DMS153 treated with DMSO at 0.1 percent for 48 hours (cell line): ENCODE results near the gene SPECC1L.

Experiments
- DNase-seq: peaks from one replicate; lab custom pipeline; 2025; ENCODE audit not compliant: unreplicated experiment; lab: John Stamatoyannopoulos, UW

The SPECC1L gene

DNA sequence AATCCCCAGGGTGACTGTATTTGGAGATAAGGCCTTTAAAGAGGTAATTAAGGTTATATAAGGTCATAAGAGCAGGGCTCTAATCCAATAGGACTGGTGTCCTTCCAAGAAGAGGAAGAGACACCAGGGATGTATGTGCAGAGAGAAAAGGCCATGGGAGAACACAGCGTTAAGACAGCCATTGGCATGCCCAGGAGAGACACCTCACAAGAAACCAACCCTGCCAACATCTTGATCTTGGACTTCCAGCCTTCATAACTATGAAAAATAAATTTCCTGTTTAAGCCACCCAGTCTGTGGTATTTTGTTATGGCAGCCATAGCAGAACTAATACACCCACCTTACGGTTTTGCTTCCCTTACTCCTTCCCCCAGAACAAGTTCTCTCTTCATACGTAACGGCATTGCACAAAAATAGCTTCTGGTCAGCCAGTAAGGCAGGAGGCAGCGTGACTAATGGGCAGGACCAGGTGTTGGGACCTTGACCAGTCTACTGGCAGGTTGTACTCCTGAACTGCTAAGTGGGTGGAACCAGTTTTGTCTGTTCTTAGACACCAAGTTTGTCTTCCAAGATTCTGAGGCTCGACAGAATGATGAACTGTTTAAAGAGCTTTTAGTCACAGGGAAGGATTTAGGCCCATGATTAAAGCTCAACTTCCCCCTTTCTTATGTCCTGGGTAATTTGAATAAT is 192.6 kb downstream of the SPECC1L start:
- no peak for DNase-seq

DNA sequence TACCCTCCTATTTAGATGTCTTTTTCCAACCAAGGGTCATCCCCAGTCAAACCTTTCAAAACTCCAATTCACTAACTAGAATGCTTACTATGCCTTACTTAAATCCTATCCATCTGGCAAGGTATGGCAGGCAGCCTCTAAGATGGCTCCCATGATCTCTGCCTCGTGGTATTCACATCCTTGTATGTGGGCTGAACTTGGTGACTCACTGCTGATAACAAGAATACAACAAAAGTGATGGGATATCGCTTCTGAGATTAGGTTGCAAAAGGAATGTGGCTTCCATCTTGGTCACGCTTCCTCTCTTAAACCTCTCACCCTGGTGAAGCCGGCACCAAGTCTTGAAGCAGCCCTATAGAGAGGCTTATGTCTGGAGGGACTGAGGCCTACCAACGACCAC is 194.9 kb downstream of the SPECC1L start:
- DNase-seq: no peak

DNA sequence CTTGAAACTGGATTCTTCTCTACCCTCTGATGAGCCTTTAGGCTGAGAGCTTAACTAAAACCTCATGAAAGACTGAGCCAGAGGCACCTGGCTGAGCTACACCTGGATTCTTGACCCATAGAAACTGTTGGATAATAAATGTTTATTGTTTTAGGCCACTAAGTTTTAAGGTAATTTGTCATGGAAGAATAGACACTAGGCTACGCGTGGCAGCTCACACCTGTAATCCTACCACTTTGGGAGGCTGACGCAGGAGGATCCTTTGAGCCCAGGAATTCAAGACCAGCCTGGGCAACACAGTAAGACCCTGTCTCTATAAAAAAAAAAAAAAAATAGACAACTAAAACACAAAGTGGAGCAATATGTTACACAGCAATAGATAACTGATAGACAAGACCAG is 195.3 kb downstream of the SPECC1L start:
- DNase-seq: no peak

DNA sequence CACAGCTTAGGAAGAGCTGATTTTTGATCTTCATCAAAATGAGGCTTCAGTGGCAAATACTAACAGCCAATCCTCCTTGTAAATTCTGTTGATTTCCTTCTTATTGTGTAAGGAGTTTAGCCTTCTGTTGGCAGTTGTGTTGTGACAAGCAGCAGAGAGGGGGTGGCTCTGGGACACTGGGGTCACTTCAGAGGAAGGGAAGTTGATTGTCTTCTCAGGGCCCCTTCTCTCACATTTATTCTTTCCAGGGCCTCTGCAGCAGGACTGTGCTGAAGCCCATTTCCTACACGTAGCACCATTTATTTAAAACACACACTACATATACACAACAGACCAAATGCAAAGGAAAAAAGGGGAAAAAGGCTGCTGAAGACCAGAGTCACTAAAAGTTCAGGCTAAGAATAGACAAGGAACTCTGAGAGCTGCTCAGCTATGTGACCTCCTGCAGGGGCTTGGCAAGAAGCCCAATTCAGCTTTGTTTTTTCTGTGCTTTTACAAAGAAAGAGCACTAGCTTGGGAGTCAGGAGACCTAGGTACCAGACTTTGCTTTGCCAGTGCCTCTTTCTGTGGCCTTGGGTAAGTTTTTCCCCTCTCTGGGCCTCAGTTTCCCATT is 196.2 kb downstream of the SPECC1L start:
- DNase-seq: no peak

DNA sequence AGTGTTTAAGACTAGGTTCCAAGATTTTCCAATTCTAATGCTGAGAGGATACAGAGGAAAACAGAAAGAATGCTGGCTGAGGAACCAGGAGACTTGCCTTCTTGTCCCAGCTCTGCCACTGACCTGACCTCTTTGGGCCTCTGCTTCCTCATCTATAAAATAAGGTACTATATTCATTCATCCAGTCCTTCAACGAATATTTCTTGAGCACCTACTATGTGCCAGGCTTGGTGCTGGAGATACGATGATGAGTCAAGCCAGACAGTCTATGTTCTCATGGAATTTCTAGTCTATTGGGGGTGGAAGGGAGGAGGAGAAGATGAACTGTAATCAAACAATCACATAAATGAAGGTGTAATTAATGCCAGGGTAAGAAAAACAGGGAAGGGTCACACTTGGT is 196.7 kb downstream of the SPECC1L start:
- DNase-seq: no peak
